ENCODE measurements around the gene DECR2. TPM values are rescaled to one million over a fixed set of nuclear protein-coding genes. Genes with fewer than 3 reads are reported as not detected.
"Not testable (repeated sequence)": the region's sequence is repeated elsewhere in the genome, so short reads cannot be mapped to it uniquely, and the experiment has no call there.

The DECR2 gene
- total RNA-seq, 1 donor from 2014 or later: 17.6 TPM

DNA sequence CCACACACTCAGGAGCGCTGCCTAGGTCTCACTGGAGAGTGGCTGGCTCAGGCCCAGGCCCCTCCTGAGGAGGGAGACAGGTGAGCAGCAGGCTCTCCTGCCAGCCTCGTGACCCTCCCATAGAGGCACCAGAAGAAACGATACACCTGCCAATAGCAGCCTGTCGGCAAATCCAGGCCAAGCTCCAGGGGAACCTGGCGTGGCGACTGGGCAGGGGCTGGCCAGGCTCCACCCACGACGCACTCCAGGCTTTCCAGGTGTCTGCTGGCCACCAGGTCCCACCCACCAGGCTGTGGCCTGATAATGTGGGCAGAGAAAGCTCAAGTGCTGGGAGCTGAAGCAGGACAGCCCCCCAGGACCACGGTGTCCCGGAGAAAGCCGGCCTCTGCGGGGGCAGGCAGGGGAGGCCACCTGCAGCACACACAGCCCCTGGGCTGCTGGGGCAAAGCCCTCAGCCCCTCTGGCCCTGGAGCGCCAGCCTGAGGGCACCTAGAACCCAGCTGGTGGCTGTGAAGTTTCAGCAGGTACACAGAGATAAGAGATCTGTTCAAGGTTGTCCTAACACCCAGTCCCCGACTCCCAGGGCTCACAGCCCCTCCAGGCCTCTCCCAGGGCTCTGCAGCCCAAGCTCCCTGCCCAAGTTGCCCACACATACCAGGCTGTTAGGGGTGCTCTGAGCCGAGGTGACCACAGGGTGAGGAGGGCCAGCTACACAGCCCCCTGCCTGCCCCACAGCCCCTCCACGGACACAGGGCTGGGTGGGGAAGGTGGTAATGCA is 22.3 kb upstream of the DECR2 start:
- H3K36me3 Mint-ChIP-seq (ENCODE audit: low read depth): no peaks in the 10 kb centered on the region
- H3K4me3 Mint-ChIP-seq: no peak overlapping the region

DNA sequence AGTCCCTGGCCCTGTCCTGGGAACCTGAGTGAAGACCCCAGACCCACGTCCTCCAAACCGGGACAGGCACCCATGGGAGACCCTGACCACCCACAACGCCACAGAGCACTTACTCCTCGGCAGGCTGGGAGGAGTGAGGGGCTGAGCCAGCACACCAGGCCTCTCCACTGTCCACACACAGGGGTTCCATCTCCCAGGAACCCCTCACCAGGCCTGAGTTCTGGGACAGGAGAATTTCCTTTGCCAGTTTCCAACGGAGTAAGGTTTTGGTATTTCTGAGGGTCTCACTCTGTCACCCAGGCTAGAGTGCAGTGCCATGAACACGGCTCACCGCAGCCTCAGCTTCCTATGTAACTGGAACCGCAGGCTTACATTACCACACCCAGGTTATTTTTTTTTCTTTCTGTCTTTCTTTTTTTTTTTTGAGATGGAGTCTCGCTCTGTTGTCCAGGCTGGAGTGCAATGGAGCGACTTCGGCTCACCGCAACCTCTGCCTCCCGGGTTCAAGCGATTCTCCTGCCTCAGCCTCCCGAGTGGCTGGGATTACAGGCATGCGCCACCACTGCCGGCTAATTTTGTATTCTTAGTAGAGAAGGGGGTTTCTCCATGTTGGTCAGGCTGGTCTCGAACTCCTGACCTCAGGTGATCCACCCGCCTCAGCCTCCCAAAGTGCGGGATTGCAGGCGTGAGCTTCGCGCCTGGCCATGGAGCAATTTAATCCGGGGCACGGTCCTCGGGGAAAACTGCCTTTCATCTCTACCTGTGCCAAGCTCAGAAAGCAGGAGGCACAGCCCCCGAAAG is 21.5 kb upstream of the DECR2 start:
- no peak for DNase-seq

More for the DNA sequence above, 22.3 kb upstream of the DECR2 start:
- intact Hi-C loops (cut with micrococcal nuclease): no loop called here
- Mint-ChIP-seq H3K9me3 (no peaks in the 10 kb centered on the region), H3K27me3 (peaks cover 4% of the 10 kb centered on the region), H3K27ac (no peak overlapping the region), H3K4me1 (peaks cover 12% of the 10 kb centered on the region)
- DNase-seq: no peak

DNA sequence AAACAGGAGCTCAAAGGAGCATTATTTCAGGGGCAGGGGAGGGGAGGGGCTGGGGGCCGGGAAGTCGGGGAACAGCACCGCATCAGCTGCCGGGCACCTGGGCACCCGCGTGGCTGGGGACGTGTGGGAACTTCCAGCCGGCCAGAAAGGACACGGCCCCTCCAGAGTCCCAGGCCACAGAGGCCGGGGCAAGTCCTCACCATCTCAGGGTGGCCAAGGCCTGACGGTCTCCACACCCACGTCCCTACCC is 21.0 kb upstream of the DECR2 start:
- intact Hi-C loops (cut with micrococcal nuclease): no loop called here
- Mint-ChIP-seq H3K4me3 (peak overlapping the region; percentile 75), H3K27me3 (peaks cover 4% of the 10 kb centered on the region), H3K9me3 (no peaks in the 10 kb centered on the region), H3K4me1 (peaks cover 12% of the 10 kb centered on the region), H3K27ac (no peak overlapping the region), H3K36me3 (ENCODE audit: low read depth) (no peaks in the 10 kb centered on the region)
- DNase-seq: no peak

More for the DNA sequence above, 21.5 kb upstream of the DECR2 start:
- Mint-ChIP-seq H3K4me3 (peak overlapping the region; percentile 75), H3K27ac (peak overlapping the region; percentile 51), H3K27me3 (peaks cover 4% of the 10 kb centered on the region), H3K4me1 (peaks cover 12% of the 10 kb centered on the region), H3K9me3 (no peaks in the 10 kb centered on the region), H3K36me3 (ENCODE audit: low read depth) (no peaks in the 10 kb centered on the region)
- intact Hi-C loops (cut with micrococcal nuclease): no loop called here

DNA sequence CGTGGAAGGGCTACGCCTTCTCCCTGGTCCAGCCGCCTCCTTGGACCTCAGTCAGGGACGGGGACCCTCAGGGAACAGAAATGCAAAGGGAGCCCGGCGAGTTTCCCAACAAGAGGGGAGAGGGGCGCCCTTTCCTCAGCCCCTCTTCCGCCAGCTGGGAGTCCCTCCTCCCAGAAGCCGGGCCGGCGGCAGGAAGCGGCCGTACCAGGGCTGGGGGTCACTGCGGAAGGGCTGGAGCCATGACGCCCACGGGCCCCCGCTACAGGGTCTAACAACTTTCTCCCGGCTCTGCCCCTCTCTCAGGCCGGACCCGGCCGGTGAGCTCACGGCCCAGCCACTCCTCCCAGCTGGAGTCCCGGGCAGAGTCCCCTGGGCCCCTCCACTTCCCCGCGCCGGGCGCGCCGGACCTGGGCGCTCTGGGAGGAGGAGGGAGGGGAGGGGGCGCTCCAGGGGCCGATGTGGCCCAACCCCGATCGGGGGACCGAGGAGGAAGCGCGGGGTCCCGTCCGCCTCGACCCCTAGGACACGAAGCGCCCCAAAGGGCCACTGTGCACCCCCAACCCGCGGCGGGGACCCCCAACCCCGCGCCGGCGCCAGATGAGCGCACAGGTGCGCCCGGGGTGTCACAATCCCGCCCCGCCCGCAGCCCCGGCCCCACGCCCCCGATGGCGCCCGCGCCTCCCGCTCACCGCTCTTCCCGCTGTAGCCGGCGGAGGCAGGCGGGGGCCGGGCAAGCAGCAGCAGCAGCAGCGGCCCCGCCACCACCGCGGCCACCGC is 20.5 kb upstream of the DECR2 start:
- no peaks in the 10 kb centered on the region for H3K9me3 Mint-ChIP-seq
- H3K27ac Mint-ChIP-seq: no peak overlapping the region
- peak; percentile 74 for DNase-seq
- peaks cover 4% of the 10 kb centered on the region for H3K27me3 Mint-ChIP-seq
- H3K36me3 Mint-ChIP-seq (ENCODE audit: low read depth): no peaks in the 10 kb centered on the region
- H3K4me1 Mint-ChIP-seq: peaks cover 12% of the 10 kb centered on the region
- peak overlapping the region; percentile 75 for H3K4me3 Mint-ChIP-seq
- intact Hi-C loops (cut with micrococcal nuclease): no loop called here

DNA sequence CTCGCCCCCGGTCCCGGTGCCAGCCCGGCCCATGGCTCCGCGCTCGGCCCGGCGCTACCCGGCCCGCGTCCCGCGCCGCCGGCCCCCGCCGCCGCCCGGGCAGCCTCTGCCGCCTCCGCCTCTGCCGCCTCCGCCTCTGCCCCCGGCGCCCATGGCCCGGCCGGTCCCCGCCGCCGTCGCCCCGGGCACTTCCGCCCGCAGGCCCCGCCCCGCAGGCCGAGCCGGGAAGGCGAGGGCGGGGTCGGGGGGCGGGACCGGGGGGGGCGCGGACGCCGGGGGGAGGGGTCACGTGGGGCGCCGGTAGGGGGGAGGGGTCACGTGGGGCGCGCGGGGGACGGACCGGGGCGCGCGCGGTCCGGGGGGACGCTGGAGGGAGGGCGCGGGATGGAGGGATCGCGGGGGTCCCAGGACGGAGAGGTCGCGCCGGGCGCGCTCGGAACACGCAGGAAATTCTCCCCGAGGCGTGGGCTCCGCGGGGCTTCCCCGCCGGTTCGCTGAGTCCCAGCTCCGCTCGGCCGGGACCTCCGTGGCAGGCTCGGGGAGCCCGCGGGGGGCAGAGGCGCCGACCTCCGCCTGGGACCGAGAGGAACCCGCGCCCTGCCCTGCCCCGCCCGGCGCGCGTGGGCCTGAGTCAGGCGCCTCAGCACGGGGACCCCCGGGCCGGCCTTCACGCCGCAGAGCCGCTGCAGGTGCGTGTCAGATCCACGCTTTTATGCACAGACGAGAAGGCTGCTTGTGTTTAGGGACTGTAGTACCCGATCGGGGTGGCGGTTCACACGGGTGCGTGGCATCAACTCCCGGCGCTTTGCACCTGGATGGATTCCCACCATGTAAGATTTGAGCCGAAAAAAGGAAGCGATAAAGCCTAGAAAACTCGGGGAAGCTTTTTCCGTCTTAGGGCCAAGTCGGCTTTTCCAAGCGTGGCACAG is 19.6 kb upstream of the DECR2 start, which contains the start of gene PGAP6:
PGAP6 (minus strand) TSS at position 190 of the 929 bp plus-strand sequence; CDS start at position 33, 157 bp downstream.
- intact Hi-C loops (cut with micrococcal nuclease): loop anchor here (2.0 kb wide), 1 partner anchor 19 kb away; the partner anchor contains the start of gene DECR2
- Mint-ChIP-seq H3K9me3 (no peaks in the 10 kb centered on the region), H3K4me1 (peaks cover 12% of the 10 kb centered on the region), H3K27me3 (peaks cover 4% of the 10 kb centered on the region), H3K27ac (peak within 1 kb of the TSS; percentile 62), H3K36me3 (ENCODE audit: low read depth) (no peaks in the 10 kb centered on the region), H3K4me3 (peak within 1 kb of the TSS; percentile 84)
- DNase-seq: peak; percentile 92

DNA sequence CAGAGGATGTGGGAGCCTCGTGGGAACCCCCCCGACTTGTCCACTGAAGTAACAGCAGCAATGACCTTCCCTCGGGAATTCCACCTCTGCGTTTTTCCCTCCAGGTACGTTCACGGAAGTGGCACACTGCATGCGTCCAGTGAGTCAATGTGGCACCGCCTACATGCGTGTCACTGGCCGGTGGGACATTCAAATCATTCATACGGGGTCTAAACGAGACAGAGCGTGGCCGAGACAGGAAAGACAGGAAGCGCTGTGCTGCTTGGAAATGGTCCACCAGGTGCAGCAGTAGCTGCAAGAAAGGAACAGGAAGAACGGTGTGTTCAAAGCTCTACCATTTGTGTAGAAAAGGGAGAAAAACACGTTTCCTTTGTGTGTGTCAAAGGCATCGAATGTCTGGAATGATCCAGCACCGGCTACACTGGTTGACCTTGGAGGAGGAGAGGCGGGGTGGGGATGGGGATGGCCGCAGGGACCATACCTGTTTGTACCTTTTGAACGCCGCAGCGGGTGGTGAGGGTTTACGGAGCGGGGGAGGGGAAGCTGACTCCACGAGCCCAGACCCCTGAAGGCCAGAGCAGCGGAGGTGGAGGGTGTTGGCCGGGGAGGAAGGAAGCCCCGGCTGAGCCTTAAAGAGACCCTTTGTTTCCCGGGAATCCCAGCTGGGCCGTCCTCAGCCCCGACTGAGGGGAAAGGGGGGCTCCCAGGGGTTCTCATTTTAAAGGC is 18.2 kb upstream of the DECR2 start:
- no peaks in the 10 kb centered on the region for H3K9me3 Mint-ChIP-seq
- peak overlapping the region; percentile 1 for H3K27ac Mint-ChIP-seq
- H3K4me1 Mint-ChIP-seq: peaks cover 12% of the 10 kb centered on the region
- intact Hi-C loops (cut with micrococcal nuclease): loop anchor here (2.0 kb wide), 1 partner anchor 17 kb away; the partner anchor contains the start of gene DECR2
- peak overlapping the region; percentile 84 for H3K4me3 Mint-ChIP-seq
- DNase-seq: peak; percentile 75
- peaks cover 5% of the 10 kb centered on the region for H3K27me3 Mint-ChIP-seq
- no peaks in the 10 kb centered on the region for H3K36me3 Mint-ChIP-seq (ENCODE audit: low read depth)

DNA sequence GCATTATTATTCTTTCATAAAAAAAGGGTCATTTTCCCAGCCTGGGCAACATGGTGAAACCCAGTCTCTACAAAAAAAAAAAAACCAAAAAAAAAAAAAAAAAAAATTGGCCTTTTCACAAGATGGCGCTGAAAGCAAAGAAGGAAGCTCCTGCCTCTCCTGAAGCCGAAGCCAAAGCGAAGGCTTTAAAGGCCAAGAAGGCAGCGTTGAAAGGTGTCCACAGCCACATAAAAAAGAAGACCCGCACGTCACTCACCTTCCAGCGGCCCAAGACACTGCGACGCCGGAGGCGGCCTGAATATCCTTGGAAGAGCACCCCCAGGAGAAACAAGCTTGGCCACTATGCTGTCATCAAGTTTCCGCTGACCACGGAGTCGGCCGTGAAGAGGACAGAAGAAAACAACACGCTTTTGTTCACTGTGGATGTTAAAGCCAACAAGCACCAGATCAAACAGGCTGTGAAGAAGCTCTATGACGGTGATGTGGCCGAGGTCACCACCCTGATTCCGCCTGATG is 15.0 kb upstream of the DECR2 start:
- Mint-ChIP-seq H3K4me1 (peaks cover 10% of the 10 kb centered on the region), H3K27ac (no peak overlapping the region), H3K27me3 (peaks cover 5% of the 10 kb centered on the region), H3K36me3 (ENCODE audit: low read depth) (no peaks in the 10 kb centered on the region), H3K9me3 (no peaks in the 10 kb centered on the region), H3K4me3 (no peak overlapping the region)
- DNase-seq: peak; percentile 55
- intact Hi-C loops (cut with micrococcal nuclease): no loop called here

DNA sequence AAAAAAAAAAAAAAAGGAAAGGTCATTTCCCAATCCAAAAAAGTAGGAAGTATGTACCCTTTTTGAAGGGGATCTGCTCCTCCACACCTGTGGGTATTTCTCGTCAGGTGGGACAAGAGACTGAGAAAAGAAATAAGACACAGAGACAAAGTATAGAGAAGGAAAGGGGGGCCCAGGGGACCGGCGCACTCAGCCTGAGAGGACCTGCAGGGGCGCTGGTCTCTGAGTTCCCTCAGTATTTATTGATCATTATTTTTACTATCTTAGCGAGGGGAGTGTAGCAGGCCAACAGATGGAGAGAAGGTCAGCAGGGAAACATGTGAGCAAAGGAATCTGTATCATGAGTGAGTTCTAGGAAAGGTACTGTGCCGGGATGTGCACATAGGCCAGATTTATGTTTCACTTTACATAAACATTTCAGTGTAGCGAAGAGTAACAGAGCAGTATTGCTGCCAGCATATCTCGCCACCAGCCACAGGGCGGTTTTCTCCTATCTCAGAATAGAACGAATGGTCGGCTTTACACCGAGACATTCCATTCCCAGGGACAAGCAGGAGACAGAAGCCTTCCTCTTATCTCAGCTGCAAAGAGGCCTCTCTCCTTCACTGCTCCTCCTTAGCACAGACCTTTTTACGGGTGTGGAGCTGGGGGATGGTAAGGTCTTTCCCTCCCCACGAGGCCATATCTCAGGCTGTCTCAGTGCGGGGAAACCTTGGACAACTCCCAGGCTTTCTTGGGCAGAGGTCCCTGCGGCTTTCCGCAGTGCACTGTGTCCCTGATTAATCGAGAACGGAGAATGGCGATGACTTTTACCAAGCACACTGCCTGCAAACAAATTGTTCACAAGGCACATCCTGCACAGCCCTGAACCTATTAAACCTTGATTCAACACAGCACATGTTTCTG is 13.7 kb upstream of the DECR2 start:
- intact Hi-C loops (cut with micrococcal nuclease): not testable (repeated sequence)

DNA sequence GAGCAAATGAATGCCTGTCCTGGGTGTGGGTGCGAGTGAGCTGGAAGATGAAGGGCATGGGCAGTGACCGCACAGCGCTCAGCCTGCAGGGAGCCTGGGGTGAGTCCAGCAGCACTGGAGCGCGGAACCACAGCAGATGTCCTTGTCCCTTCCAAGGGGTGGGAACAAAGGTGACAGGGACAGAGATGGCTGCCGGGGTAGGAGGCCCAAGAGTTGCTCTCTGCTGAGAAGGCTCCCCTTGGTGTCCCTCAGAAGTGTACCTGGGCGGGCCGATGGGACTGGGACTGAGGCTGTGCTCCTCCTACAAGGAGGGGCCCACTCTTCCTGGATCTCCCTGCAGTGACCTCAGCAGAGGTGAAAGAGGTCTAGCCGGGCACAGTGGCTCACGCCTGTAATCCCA is 12.3 kb upstream of the DECR2 start:
- no peak overlapping the region for H3K4me3 Mint-ChIP-seq
- no peaks in the 10 kb centered on the region for H3K36me3 Mint-ChIP-seq (ENCODE audit: low read depth)
- H3K9me3 Mint-ChIP-seq: peaks cover 5% of the 10 kb centered on the region
- no peak for DNase-seq
- intact Hi-C loops (cut with micrococcal nuclease): no loop called here
- H3K4me1 Mint-ChIP-seq: peaks cover 8% of the 10 kb centered on the region
- H3K27me3 Mint-ChIP-seq: peaks cover 2% of the 10 kb centered on the region
- H3K27ac Mint-ChIP-seq: no peak overlapping the region

More for the DNA sequence above, 13.7 kb upstream of the DECR2 start:
- not testable (repeated sequence) for H3K27me3 Mint-ChIP-seq; H3K9me3 Mint-ChIP-seq; DNase-seq; H3K27ac Mint-ChIP-seq; H3K4me3 Mint-ChIP-seq; H3K36me3 Mint-ChIP-seq (ENCODE audit: low read depth)
- H3K4me1 Mint-ChIP-seq: peaks cover 14% of the 10 kb centered on the region

DNA sequence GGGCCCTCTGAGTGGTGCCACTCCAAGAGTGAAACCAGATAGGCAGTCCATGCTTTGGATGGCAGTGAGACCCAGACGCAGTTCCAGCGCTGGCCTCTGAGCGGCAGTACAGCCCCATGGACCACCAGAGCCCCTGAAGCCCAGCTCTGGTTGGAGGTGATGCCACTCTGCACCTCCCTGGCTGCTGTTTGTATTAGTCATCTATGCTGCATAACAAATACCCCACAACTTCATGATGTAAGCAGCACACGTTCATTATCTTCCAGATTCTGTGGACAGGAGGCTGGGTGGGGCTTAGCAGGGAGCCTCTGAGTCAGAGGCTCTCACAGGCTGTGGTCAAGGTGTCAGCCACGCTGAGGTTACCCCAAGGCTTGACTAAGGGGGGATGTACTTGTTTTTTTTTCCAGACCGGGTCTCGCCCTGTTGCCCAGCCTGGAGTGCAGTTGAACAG is 9.8 kb upstream of the DECR2 start:
- Mint-ChIP-seq H3K36me3 (ENCODE audit: low read depth) (no peaks in the 10 kb centered on the region), H3K9me3 (peaks cover 5% of the 10 kb centered on the region), H3K4me1 (peaks cover 11% of the 10 kb centered on the region), H3K27me3 (peaks cover 10% of the 10 kb centered on the region), H3K27ac (peak overlapping the region; percentile 39), H3K4me3 (no peak overlapping the region)
- DNase-seq: peak; percentile 90
- intact Hi-C loops (cut with micrococcal nuclease): no loop called here

DNA sequence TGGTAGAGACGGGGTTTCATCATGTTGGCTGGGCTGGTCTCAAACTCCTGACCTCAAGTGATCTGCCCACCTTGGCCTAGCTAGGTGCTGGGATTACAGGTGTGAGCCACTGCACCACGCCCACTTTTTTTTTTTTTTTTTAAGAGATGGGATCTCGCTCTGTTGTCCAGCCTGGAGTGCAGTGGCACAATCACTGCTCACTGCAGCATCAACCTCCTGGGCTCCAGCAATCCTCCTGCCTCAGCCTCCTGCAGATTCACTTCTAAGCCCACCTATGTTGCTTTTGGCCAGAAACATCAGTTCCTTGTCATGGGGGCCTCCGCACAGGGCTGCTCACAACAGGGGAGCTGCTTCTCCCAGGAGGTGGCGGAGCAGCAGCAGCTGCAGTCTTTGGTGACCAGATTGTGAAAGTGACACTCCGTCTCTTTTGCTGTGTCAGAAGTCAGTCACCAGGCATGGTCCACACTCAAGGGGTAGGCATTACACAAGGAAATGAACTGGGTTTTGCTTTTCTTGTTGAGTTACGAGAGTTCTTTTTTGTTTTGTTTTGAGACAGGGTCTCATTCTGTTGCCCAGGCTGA is 9.1 kb upstream of the DECR2 start:
- peaks cover 10% of the 10 kb centered on the region for H3K27me3 Mint-ChIP-seq
- intact Hi-C loops (cut with micrococcal nuclease): no loop called here
- no peaks in the 10 kb centered on the region for H3K36me3 Mint-ChIP-seq (ENCODE audit: low read depth)
- H3K4me3 Mint-ChIP-seq: no peak overlapping the region
- H3K9me3 Mint-ChIP-seq: peaks cover 5% of the 10 kb centered on the region
- H3K4me1 Mint-ChIP-seq: peaks cover 11% of the 10 kb centered on the region
- H3K27ac Mint-ChIP-seq: no peak overlapping the region
- DNase-seq: no peak

All from activated CD4-positive, alpha-beta T cell treated with anti-CD3 and anti-CD28 coated beads, Interleukin-2, amount 10 ng/mL, durations not matched to agents 24 days and 14 days (primary cell).